ENCODE data around the gene SPOCK2. TPM values are rescaled to one million over a fixed set of nuclear protein-coding genes. Genes with fewer than 3 reads are reported as not detected.

SPOCK2 gene
- polyA plus RNA-seq, 3 donors, result 0.20 to 1.6 (median 0.45) TPM

DNA sequence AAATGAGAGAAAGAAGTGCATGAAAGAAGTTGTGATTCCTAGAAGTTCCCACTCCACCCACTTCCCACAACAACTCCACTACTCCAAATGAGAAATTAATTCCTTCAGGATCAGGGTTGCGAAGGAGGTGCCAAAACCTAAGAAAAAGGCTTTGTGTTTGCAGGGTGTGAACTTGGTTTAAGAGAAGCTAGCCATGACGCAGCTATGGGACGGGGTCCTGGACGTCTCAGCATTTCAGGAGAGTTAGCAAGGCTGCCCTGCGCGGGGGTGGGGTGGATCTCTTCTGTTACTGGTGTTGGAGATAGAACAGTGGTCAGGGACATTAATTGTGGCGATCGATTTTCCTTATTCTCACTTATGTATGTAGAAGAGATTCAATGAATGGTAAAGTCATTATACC lies 63.0 kb downstream of the SPOCK2 start:
- WGBS (ENCODE audit: insufficient coverage), result 100% methylated on average over 5 of the region's 8 CpGs
- Histone ChIP-seq H3K36me3 (replicated peaks in 1 of 2; ENCODE audit: control insufficient read depth in 1 of 2, insufficient read depth in 2 of 2, low read length in 2 of 2) (no peaks in the 10 kb centered on the region), H4K20me1 (ENCODE audit: insufficient read depth, low read length) (no peaks in the 10 kb centered on the region), H3K79me2 (ENCODE audit: insufficient read depth, low read length) (no peaks in the 10 kb centered on the region), H2AFZ (ENCODE audit: insufficient read depth, low read depth, low read length, poor library complexity, severe bottlenecking) (no peak overlapping the region), H3K4me3 (replicated peaks in 1 of 3; ENCODE audit: low read depth in 2 of 3, low read length in 3 of 3) (no peak overlapping the region), H3K4me1 (ENCODE audit: control insufficient read depth in 1 of 2, insufficient read depth in 2 of 2, low read length in 2 of 2) (peaks cover 0 to 4% of the 10 kb centered on the region in 2 donors), H3K27me3 (ENCODE audit: control insufficient read depth in 2 of 2, insufficient read depth in 2 of 2, low read length in 2 of 2) (no peaks in the 10 kb centered on the region), H3K27ac (ENCODE audit: low read depth in 1 of 2, low read length in 2 of 2) (no peak overlapping the region), H3K9ac (ENCODE audit: insufficient read depth, low read length, poor library complexity, severe bottlenecking) (no peak overlapping the region), H3K9me3 (replicated peaks in 1 of 2; ENCODE audit: control insufficient read depth in 1 of 2, insufficient read depth in 1 of 2, low read length in 2 of 2) (peaks cover 0 to 5% of the 10 kb centered on the region in 2 donors), H3K4me2 (replicated peaks; ENCODE audit: extremely low read depth, low read length, poor library complexity, severe bottlenecking) (no peak overlapping the region)
- peaks cover 0 to 13% (median 3%) of the 10 kb centered on the region in 7 donors for H3K9me3 Mint-ChIP-seq
- H3K4me3 Mint-ChIP-seq, result no peak overlapping the region
- H3K27ac Mint-ChIP-seq, result no peak overlapping the region
- DNase-seq, result no peak
- intact Hi-C loops (cut with micrococcal nuclease), result no loop called here
- no peaks in the 10 kb centered on the region for H3K36me3 Mint-ChIP-seq
- H3K27me3 Mint-ChIP-seq (ENCODE audit: low read depth in 3 of 3), result peaks cover 6 to 7% (median 6%) of the 10 kb centered on the region in 3 donors
- TF ChIP-seq, protein P1, sequence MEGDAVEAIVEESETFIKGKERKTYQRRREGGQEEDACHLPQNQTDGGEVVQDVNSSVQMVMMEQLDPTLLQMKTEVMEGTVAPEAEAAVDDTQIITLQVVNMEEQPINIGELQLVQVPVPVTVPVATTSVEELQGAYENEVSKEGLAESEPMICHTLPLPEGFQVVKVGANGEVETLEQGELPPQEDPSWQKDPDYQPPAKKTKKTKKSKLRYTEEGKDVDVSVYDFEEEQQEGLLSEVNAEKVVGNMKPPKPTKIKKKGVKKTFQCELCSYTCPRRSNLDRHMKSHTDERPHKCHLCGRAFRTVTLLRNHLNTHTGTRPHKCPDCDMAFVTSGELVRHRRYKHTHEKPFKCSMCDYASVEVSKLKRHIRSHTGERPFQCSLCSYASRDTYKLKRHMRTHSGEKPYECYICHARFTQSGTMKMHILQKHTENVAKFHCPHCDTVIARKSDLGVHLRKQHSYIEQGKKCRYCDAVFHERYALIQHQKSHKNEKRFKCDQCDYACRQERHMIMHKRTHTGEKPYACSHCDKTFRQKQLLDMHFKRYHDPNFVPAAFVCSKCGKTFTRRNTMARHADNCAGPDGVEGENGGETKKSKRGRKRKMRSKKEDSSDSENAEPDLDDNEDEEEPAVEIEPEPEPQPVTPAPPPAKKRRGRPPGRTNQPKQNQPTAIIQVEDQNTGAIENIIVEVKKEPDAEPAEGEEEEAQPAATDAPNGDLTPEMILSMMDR (IDR thresholded peaks at IDR 0.05), result no peak
- H3K4me1 Mint-ChIP-seq, result peaks cover 6% of the 10 kb centered on the region

DNA sequence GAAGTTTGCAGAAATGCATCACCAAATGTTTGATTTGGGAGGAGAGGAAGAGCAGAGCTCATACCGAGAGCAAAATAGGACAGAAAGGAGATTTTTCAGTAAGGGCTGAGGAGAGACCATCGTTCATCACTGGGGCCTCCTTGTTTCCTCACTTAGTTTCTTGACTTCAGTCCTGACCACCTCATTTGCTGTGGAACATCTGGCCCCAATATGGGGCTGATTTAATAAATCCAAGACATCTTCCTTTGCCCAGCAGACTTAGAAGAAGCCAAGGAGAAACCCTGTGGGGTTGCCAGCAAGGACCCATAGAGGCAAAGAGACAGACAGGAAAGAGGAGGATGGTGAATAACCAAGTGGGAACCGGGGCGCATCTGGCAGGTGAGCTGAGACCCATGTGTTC lies 63.8 kb downstream of the SPOCK2 start:
- Histone ChIP-seq H3K4me2 (replicated peaks; ENCODE audit: extremely low read depth, low read length, poor library complexity, severe bottlenecking) (no peak overlapping the region), H3K9me3 (replicated peaks in 1 of 2; ENCODE audit: control insufficient read depth in 1 of 2, insufficient read depth in 1 of 2, low read length in 2 of 2) (peaks cover 0 to 5% of the 10 kb centered on the region in 2 donors), H3K9ac (ENCODE audit: insufficient read depth, low read length, poor library complexity, severe bottlenecking) (no peak overlapping the region), H3K4me1 (ENCODE audit: control insufficient read depth in 1 of 2, insufficient read depth in 2 of 2, low read length in 2 of 2) (peaks cover 0 to 4% of the 10 kb centered on the region in 2 donors), H3K27ac (ENCODE audit: low read depth in 1 of 2, low read length in 2 of 2) (no peak overlapping the region), H3K79me2 (ENCODE audit: insufficient read depth, low read length) (no peaks in the 10 kb centered on the region), H3K36me3 (replicated peaks in 1 of 2; ENCODE audit: control insufficient read depth in 1 of 2, insufficient read depth in 2 of 2, low read length in 2 of 2) (no peaks in the 10 kb centered on the region), H4K20me1 (ENCODE audit: insufficient read depth, low read length) (no peaks in the 10 kb centered on the region), H3K4me3 (replicated peaks in 1 of 3; ENCODE audit: low read depth in 2 of 3, low read length in 3 of 3) (no peak overlapping the region), H3K27me3 (ENCODE audit: control insufficient read depth in 2 of 2, insufficient read depth in 2 of 2, low read length in 2 of 2) (no peaks in the 10 kb centered on the region), H2AFZ (ENCODE audit: insufficient read depth, low read depth, low read length, poor library complexity, severe bottlenecking) (no peak overlapping the region)
- intact Hi-C loops (cut with micrococcal nuclease), result no loop called here
- H3K9me3 Mint-ChIP-seq, result peaks cover 0 to 13% (median 3%) of the 10 kb centered on the region in 7 donors
- H3K36me3 Mint-ChIP-seq, result no peaks in the 10 kb centered on the region
- no peak overlapping the region for H3K27ac Mint-ChIP-seq
- 71% methylated on average over 3 of the region's 4 CpGs for WGBS (ENCODE audit: insufficient coverage)
- H3K27me3 Mint-ChIP-seq (ENCODE audit: low read depth in 3 of 3), result peaks cover 6 to 7% (median 6%) of the 10 kb centered on the region in 3 donors
- peaks cover 6% of the 10 kb centered on the region for H3K4me1 Mint-ChIP-seq
- TF ChIP-seq, protein P1 (IDR thresholded peaks at IDR 0.05), result no peak
- no peak overlapping the region for H3K4me3 Mint-ChIP-seq
- DNase-seq, result no peak
